GM18507 (cell line): ENCODE data around the gene DGCR8.
A peak's percentile ranks its signal among the peaks of the same experiment; 100 is the strongest.

Experiments
- DNase-seq: peaks from one replicate; pipeline ENCODE4 v3.0.0; 2011; ENCODE audit warnings: low read depth; ENCODE audit not compliant: insufficient read length; ENCODE audit errors: extremely low spot score
- FAIRE-seq: peaks from 2 replicates; lab custom pipeline; 2011; peaks lifted over from hg19 to GRCh38; lab: Jason Lieb, UNC

The DGCR8 gene

GRCh38 chr22:20145206-20145831, 65.3 kb downstream of the DGCR8 start:
- DNase-seq (no peak), FAIRE-seq (no peak)

- no peak for FAIRE-seq
- no peak for DNase-seq
Observed at GRCh38 chr22:20145832-20146223, 65.8 kb downstream of the DGCR8 start.

GRCh38 chr22:20146777-20147176, 66.7 kb downstream of the DGCR8 start:
- FAIRE-seq (no peak), DNase-seq (no peak)

GRCh38 chr22:20147237-20147988, 67.4 kb downstream of the DGCR8 start:
- FAIRE-seq, result no peak

GRCh38 chr22:20148414-20148813, 68.4 kb downstream of the DGCR8 start:
- DNase-seq (no peak), FAIRE-seq (no peak)

More at GRCh38 chr22:20147237-20147988, 67.4 kb downstream of the DGCR8 start:
- no peak for DNase-seq

- no peak for DNase-seq
- no peak for FAIRE-seq
Observed at GRCh38 chr22:20149257-20150250, 69.5 kb downstream of the DGCR8 start.

GRCh38 chr22:20150381-20151275, 70.6 kb downstream of the DGCR8 start, which contains the start of gene CCDC188:
Gene CCDC188, minus strand, starts transcription at chr22:20151055. Its CDS starts 69 bp downstream, at chr22:20150986.
- FAIRE-seq (no peak), DNase-seq (no peak)

GRCh38 chr22:20151276-20151588, 71.2 kb downstream of the DGCR8 start:
- no peak for FAIRE-seq

GRCh38 chr22:20152464-20152890, 72.4 kb downstream of the DGCR8 start:
- DNase-seq (no peak), FAIRE-seq (no peak)

More at GRCh38 chr22:20151276-20151588, 71.2 kb downstream of the DGCR8 start:
- DNase-seq, result no peak

- no peak for FAIRE-seq
Observed at GRCh38 chr22:20153945-20154344, 73.9 kb downstream of the DGCR8 start.

GRCh38 chr22:20154602-20155187, 74.7 kb downstream of the DGCR8 start:
- no peak for FAIRE-seq
- DNase-seq, result no peak

More at GRCh38 chr22:20153945-20154344, 73.9 kb downstream of the DGCR8 start:
- no peak for DNase-seq

- no peak for DNase-seq
- no peak for FAIRE-seq
Observed at GRCh38 chr22:20155330-20156041, 75.4 kb downstream of the DGCR8 start.

- DNase-seq, result no peak
- FAIRE-seq, result no peak
Observed at GRCh38 chr22:20156042-20156389, 76.0 kb downstream of the DGCR8 start.

- peak; percentile 91 for FAIRE-seq
- peak; percentile 87 for DNase-seq
Observed at GRCh38 chr22:20156611-20157429, 76.8 kb downstream of the DGCR8 start.

- no peak for FAIRE-seq
- DNase-seq, result no peak
Observed at GRCh38 chr22:20157430-20158183, 77.6 kb downstream of the DGCR8 start.

GRCh38 chr22:20158391-20159036, 78.5 kb downstream of the DGCR8 start:
- FAIRE-seq (no peak), DNase-seq (no peak)
